Activated CD4-positive, alpha-beta T cell treated with anti-CD3 and anti-CD28 coated beads for 24 hours (primary cell): Measurements from ENCODE around the gene SNAPIN.

ENCODE experiments used
- DNase-seq, 2 donors: peaks; one replicate each; pipeline ENCODE4 v3.0.0-alpha.2; 2020; ENCODE audit warnings: low read depth in 2 of 2

SNAPIN gene

DNA sequence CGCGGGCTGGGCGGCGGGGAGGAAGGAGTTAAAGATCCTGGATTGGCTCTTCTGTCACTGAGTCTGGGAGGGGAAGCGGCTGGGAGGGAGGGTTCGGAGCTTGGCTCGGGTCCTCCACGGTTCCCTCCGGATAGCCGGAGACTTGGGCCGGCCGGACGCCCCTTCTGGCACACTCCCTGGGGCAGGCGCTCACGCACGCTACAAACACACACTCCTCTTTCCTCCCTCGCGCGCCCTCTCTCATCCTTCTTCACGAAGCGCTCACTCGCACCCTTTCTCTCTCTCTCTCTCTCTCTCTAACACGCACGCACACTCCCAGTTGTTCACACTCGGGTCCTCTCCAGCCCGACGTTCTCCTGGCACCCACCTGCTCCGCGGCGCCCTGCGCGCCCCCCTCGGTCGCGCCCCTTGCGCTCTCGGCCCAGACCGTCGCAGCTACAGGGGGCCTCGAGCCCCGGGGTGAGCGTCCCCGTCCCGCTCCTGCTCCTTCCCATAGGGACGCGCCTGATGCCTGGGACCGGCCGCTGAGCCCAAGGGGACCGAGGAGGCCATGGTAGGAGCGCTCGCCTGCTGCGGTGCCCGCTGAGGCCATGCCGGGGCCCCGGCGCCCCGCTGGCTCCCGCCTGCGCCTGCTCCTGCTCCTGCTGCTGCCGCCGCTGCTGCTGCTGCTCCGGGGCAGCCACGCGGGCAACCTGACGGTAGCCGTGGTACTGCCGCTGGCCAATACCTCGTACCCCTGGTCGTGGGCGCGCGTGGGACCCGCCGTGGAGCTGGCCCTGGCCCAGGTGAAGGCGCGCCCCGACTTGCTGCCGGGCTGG, 20.2 kb downstream of the SNAPIN start, which contains the start of gene NPR1:
TSS of gene NPR1 (plus strand) at position 170 of the 818 bp plus-strand sequence. CDS start at position 591, 421 bp downstream.
- DNase-seq = no peak

DNA sequence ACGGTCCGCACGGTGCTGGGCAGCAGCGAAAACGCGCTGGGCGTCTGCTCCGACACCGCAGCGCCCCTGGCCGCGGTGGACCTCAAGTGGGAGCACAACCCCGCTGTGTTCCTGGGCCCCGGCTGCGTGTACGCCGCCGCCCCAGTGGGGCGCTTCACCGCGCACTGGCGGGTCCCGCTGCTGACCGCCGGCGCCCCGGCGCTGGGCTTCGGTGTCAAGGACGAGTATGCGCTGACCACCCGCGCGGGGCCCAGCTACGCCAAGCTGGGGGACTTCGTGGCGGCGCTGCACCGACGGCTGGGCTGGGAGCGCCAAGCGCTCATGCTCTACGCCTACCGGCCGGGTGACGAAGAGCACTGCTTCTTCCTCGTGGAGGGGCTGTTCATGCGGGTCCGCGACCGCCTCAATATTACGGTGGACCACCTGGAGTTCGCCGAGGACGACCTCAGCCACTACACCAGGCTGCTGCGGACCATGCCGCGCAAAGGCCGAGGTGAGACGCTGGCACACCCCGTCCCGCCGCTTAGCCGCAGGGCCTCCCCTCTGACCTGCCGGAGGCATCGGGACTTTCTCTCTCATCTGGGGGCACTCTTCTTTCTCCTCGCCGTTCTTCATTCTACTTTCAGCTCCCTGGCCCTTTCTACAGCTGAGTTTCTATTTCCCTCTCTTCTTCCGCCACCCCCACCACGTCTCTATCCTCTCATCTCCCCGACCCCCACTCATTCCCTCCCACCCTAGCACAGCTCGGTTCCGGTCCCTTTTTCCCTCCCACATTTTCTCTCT, 21.0 kb downstream of the SNAPIN start:
- DNase-seq = no peak

DNA sequence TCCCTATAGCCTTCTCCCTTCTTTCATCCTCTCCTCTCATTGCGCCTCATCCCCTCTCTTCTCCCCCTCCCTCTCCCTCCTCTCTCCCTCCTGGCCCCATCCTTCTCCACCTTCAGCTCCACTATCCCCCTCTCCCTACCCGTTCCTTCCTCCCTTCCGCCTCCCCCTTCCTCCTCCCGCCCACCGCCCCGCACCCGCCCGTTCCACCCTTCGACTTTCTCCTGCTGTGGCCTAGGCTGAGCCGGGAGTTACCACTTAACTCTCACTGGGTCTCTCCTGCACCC, 21.6 kb downstream of the SNAPIN start:
- DNase-seq = no peak

DNA sequence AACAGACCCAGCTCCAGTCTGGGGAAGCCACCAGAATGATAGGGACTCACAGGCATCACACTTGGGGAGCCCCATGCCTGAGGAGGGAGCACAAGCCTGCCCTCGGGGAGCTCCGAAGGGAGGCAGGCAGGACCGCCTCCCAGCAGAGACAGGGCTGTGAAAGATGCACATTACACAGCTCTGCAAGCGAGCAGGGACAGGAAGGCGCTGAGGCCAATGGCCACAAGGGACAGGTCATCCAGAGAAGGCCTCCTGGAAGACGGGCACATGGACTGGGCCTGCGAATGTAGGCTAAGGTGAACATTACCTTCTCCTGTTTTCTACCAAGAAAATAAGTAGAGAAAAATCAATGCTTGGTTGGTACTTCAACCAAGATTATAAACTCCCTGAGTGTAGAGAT, 24.2 kb downstream of the SNAPIN start:
- DNase-seq = no peak

DNA sequence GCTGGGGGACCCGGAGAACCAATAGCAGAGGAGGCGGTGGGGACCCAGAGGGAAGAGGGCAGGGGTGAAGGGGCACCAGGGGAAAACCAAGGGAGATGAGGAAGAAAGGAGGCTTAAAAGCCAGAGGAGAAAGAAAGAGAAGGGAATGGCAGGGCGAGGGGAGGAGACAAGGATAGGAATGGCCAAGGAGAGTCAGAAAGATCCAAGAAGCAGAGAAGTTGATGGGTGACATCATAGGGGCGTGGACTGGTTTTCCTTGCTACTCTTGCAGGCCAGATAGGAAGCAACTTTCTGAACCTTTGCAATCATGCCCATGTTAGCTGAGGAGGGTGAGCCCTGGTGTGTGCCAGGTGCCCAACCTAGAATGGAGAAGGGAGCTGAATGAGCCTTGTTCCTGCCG, 25.4 kb downstream of the SNAPIN start:
- DNase-seq = no peak

DNA sequence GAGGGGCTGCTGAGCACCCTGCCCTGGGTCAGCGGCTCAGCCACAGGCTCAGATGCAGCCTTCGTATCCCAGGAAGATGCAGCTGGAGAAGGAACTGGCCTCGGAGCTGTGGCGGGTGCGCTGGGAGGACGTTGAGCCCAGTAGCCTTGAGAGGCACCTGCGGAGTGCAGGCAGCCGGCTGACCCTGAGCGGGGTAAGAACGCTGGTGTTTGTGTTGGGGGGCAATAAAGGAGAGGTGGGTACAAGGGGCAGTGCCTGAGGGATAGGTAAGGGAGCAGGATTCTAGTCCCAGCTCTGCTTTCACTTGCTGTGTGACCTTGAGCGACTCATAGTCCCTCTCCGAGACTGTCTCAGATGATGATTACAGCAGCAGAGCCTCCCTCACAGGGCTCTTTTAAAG, 26.4 kb downstream of the SNAPIN start:
- no peak for DNase-seq

DNA sequence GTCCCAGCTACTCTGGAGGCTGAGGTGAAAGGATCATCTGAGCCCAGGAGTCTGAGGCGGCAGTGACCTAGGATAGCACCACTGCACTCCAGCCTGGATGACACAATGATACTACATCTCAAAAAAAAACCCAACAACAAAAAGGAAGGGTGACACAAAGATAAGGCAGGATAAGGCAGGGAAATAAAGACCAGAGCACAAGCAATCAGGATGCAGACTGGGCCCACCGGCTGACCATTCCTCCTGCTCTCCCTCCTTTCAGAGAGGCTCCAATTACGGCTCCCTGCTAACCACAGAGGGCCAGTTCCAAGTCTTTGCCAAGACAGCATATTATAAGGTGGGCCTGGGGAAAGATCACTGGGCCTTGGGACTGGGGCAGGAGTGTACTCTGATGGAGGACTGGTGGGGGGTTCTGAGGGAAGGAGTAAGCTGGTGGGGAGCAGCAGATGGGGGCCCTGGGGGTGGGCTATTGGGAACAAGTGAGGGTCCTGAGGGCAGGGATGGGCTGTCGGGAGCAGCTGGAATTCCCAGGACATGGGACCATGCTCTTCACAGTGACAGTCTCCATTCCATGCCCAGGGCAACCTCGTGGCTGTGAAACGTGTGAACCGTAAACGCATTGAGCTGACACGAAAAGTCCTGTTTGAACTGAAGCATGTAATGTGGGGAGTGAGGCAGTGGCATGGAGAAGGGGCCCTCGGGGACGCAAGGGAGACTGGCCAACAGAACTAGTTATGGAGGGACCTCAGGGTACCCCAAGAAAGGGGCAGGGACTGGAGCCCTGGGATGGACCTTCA, 27.2 kb downstream of the SNAPIN start:
- no peak for DNase-seq

DNA sequence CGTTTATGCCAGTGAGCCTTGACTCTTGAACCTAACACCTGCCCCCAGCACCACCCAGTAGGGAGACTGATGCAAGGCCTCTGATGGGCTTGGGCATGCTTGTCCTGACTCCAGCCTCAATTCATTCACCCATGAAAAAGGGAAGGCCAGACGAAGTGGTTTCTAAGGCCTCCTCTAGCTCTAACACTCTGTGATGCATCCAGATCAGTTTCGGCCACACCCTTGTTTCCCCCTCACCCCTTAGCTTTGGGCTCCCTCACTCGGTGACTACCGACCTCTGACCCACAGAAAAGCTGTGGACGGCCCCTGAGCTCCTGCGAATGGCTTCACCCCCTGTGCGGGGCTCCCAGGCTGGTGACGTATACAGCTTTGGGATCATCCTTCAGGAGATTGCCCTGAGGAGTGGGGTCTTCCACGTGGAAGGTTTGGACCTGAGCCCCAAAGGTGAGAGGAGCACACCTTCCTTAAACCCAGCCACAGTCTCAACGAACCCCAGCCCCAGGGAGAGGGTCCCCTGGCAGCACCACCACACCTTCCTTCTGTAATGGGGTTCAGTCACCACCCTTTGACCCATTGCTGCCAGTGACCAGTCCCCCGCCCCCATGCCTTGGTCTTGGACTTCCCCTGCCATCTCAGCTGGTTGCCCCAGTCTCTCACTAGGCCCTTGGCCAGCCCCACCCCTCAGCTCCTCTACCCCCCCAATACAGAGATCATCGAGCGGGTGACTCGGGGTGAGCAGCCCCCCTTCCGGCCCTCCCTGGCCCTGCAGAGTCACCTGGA, 29.0 kb downstream of the SNAPIN start:
- no peak for DNase-seq

DNA sequence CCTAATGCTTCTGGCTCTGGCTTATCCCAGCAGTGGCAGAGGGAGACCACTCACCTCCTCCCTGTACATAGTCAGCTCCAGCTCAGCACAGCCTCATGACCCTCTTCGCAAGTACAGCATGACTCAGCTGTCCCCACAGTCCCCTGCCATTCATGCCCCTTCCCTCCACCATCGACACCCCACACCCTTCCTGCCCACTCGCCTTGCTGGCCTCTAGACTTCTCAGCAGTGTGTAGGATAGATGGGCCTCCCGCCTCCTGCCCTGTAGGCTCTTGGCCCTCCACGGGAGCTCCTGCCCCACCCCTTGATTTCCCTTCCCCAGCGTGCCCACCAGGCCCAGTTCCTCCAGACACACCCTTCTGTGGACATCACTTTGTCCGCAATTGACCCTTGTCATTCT, 29.8 kb downstream of the SNAPIN start:
- no peak for DNase-seq

DNA sequence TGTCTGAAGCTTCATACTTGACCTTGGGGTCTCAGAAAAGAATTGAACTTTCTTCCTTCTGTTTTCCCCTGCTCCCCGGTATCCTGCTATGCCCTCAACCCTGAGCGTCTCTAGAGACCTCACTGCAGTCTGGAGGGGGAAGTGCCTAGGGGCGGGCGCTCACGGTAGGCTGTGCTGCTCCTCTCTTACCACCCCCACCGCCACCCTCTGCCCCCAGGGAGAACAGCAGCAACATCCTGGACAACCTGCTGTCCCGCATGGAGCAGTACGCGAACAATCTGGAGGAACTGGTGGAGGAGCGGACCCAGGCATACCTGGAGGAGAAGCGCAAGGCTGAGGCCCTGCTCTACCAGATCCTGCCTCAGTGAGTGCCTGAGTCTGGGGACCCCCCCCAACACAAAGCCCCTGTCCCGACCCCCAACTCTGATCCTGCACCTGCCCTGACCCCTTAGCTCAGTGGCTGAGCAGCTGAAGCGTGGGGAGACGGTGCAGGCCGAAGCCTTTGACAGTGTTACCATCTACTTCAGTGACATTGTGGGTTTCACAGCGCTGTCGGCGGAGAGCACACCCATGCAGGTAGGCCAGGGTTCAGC, 30.3 kb downstream of the SNAPIN start:
- no peak for DNase-seq

DNA sequence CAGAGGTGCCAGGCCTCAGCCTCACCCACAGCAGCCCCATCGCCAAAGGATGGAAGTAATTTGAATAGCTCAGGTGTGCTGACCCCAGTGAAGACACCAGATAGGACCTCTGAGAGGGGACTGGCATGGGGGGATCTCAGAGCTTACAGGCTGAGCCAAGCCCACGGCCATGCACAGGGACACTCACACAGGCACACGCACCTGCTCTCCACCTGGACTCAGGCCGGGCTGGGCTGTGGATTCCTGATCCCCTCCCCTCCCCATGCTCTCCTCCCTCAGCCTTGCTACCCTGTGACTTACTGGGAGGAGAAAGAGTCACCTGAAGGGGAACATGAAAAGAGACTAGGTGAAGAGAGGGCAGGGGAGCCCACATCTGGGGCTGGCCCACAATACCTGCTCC, 35.0 kb downstream of the SNAPIN start:
- DNase-seq = no peak

DNA sequence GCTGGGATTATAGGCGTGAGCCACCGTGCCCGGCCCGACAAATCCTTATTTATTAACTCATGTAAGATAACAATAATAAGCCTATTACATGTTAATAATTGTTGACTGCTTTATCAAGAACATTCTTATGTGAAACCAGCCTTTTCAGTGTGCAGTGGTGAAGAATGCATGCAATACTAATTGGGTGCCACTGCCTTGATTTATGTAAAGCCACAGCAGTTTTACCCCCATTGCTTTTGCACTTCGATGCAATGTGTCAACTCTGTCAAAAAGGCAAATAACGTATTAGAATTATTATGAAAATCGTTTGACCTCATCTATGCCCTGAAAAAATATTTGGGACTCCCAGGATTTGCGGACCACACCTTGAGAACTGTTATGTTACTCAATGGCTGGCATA, 38.2 kb downstream of the SNAPIN start:
- no peak for DNase-seq

DNA sequence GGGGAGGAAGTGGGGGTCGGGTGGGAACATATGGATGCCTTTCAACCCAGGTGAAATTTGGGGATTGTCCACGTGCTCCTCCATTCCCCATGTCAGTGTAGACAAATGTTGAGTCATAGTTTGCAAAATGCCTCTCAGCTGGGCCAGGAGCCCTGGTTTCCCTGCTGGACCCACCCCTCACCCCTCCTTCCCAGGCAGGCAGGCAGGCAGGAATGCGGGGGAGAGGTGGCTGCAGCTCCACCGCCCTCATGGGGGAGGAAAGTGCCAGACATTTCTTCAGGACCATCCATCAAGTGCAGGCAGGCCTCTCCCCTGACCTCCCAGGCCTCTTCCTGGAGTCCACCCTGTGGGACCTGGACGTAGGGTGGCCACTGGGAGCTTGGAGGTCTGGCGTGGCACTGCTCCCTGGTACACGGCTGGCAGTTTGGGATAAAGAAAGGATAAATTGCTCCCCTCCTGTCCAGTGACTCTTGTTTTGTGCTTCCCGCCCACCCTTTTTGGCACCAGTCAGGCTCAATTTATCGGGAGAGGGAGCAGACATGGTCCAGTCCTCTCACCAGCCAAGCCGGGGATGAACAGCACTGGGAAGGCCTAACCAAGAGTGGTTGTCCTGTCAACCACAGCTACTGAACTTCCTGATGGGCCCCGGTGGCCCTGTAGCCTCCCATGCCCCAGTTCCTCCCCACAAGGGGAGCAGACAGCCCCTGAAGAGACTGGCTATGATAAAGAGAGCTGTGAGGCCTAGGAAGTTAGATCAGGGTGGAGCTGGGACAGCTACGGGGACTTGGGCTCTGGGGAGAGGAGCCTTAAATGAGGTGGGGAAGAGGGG, 38.9 kb downstream of the SNAPIN start:
- no peak for DNase-seq

DNA sequence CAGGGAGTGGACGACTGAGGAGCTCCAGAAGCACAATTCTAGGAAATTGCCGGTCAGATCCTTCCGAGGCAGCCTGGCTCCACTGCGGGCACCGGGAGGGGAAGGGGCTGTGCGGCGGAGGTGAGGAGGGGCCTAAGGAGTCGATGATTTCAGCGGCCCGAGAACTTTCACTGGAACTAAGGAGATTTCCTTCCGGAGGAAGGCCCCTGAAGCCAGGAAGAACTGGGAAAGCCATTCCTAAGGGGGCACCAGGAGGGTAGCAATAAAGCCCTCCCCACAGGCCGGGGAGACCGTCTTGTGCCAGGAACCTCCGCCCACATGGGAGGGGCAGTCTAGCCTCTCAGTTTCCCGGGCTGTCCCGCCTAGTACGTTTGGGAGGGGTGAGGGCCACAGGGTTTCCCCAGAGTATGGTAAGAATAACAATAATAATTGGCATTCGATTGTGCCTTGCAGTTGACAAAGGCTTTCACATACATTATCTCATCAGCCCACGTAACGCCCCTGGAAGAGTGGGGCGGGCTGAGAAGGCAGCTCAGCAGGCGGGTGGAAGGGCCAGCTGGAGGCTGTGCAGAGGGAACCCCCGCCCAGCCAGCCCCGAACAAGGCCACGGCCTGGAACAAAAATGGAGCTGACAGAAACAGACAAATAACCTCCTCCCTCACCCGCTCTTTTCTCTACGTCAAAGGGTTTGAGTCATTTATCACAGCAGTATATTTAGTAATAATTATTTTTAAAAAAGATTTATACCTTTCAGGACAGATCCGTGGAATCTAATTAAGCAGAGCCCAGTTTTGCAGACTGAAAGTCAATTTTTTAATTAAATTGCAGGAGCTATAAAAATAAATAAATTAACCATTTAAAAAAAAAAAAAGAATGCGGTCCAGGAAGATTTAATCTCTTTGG, 39.8 kb downstream of the SNAPIN start:
- peak in 1 of 2 donors; percentile 6 for DNase-seq

DNA sequence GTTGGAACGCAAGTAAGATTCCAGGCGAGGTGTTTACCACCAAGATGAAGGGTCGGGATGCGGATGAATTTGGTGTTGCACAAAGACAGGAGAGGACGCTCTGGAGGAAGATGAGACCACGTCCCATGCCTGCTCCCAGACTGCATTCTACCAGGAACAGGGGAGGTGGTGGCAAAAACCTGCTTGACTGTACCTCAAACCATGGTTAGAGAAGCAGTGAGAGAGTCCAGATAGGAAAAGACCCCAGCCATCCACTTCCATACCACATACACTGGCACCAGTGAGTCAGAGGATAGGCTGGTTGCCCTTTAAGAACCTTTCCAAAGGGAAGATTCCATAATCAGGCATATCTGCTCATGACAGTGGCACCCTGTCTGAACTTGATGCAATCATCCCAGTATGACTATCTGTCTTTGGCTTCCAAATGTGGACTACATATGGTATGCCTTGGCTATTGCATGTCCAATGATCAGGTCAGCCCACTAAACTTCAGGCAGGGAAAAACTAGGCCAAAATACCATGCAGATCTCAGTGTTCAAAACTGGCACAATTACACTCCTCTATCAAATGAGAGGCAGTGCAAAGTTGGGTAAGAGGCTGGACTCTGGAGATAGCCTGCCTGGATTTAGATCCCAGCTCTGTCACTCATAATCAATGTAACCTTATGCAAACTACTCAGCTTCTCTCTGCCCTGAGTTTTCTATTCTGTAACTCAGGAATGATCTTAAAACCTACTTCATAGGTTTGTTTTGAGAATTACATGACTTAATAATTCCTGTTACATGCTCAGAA, 40.6 kb downstream of the SNAPIN start:
- no peak for DNase-seq

DNA sequence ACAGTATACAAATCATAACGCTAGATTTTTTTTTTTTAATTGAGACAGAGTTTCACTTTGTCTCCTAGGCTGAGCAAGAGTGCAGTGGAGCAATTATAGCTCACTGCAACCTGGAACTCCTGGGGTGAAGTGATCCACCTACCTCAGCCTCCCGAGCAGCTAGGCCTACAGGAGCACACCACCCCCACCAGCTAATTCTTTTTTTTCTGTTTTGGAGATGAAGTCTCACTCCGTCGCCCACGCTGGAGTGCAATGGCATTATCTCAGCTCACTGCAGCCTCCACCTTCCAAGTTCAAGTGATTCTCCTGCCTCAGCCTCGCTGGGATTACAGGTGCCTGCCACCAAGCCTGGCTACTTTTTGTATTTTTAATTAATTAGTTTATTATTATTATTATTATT, 41.3 kb downstream of the SNAPIN start:
- no peak for DNase-seq

DNA sequence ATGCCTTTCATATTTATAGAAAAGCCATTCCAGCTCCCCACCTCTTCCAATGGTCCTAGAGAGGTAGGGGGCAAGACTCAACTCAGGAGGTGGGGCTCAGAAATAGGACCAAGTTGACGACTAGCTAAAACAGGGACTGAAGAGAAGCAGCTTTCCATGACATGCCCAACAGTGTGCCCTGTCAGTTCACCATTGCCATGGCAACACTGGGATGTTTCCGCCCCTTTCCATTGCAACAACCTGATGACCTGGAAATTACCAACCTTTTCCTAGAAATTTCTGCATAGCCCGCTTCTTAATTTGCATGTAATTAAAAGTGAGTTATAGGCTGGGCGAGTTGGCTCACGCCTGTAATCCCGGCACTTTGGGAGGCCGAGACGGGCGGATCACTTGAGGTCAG, 47.0 kb downstream of the SNAPIN start:
- no peak for DNase-seq

DNA sequence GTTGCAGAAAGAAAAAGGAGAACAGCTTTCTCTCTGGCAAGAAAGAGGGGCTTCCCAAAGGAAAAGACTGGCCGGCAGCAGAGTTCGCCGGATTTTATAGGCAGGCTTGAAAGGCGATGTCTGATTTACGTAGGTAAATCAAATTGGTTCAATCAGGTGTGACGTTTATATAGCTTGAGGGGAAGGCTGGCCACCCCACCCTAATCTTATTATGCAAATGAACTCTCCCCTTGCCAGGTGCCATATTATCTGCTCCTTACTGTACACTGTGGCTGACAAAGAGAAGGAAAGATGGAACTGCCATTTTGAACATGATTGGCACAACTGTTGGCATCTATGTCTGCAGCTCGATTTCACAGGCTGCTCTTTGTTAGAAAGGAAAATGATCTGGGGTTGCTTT, 52.5 kb downstream of the SNAPIN start:
- DNase-seq = no peak
